ENCODE results near the gene ETS1.

The ETS1 gene

DNA sequence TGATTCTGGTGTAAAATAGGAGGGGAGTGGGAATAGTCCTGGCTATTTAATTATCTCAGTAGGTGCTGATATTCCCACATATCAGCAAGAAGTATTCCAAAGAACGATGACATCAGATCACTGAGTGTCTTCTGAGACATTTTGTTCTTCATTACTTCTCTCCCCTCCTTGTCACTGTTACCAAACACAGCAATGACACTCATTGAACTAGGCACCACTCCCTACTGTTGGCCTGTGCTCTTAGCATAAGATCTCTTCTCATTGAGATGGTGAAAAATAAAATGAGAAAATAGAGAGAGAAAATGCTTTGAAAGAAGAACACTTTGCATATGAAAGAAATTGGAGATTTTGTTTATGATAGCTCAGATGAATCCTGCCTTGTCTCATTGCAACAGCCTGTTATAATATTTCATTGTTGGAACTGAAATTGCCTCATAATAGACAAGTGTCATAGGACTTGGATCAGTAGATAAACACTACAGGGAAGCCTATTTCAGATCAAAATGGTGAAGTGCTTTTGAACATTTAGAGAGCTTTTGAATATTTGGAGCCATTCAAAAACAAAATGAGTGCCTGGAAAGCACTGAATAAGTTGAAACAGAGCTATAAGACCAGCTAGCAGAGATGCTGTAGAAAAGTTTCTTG is 11.3 kb upstream of the ETS1 start:
- no peak overlapping the region for H3K27ac ChIP-seq (replicated peaks)
- H3K27me3 ChIP-seq (ENCODE audit: insufficient read depth, poor library complexity, severe bottlenecking) = no peaks in the 10 kb centered on the region
- DNase-seq (ENCODE audit: low read depth in 1 of 2, low spot score in 1 of 2) = no peak
- no peak overlapping the region for H3K4me3 ChIP-seq (replicated peaks; ENCODE audit: insufficient read depth, low read length)
- TF ChIP-seq GABPA (IDR thresholded peaks at IDR 0.05; ENCODE audit: low read depth) = no peak
- TF ChIP-seq, protein P1, sequence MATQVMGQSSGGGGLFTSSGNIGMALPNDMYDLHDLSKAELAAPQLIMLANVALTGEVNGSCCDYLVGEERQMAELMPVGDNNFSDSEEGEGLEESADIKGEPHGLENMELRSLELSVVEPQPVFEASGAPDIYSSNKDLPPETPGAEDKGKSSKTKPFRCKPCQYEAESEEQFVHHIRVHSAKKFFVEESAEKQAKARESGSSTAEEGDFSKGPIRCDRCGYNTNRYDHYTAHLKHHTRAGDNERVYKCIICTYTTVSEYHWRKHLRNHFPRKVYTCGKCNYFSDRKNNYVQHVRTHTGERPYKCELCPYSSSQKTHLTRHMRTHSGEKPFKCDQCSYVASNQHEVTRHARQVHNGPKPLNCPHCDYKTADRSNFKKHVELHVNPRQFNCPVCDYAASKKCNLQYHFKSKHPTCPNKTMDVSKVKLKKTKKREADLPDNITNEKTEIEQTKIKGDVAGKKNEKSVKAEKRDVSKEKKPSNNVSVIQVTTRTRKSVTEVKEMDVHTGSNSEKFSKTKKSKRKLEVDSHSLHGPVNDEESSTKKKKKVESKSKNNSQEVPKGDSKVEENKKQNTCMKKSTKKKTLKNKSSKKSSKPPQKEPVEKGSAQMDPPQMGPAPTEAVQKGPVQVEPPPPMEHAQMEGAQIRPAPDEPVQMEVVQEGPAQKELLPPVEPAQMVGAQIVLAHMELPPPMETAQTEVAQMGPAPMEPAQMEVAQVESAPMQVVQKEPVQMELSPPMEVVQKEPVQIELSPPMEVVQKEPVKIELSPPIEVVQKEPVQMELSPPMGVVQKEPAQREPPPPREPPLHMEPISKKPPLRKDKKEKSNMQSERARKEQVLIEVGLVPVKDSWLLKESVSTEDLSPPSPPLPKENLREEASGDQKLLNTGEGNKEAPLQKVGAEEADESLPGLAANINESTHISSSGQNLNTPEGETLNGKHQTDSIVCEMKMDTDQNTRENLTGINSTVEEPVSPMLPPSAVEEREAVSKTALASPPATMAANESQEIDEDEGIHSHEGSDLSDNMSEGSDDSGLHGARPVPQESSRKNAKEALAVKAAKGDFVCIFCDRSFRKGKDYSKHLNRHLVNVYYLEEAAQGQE (IDR thresholded peaks at IDR 0.05; ENCODE audit: insufficient replicate concordance, low read depth) = no peak
- TF ChIP-seq SPI1 (IDR thresholded peaks at IDR 0.05; ENCODE audit: borderline replicate concordance, low read depth) = no peak
- TF ChIP-seq, protein P2, sequence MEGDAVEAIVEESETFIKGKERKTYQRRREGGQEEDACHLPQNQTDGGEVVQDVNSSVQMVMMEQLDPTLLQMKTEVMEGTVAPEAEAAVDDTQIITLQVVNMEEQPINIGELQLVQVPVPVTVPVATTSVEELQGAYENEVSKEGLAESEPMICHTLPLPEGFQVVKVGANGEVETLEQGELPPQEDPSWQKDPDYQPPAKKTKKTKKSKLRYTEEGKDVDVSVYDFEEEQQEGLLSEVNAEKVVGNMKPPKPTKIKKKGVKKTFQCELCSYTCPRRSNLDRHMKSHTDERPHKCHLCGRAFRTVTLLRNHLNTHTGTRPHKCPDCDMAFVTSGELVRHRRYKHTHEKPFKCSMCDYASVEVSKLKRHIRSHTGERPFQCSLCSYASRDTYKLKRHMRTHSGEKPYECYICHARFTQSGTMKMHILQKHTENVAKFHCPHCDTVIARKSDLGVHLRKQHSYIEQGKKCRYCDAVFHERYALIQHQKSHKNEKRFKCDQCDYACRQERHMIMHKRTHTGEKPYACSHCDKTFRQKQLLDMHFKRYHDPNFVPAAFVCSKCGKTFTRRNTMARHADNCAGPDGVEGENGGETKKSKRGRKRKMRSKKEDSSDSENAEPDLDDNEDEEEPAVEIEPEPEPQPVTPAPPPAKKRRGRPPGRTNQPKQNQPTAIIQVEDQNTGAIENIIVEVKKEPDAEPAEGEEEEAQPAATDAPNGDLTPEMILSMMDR (IDR thresholded peaks at IDR 0.05; ENCODE audit: insufficient read depth, low read length) = no peak
- no peak for TF ChIP-seq POLR2AphosphoS5 (IDR thresholded peaks at IDR 0.05; ENCODE audit: low read depth)

DNA sequence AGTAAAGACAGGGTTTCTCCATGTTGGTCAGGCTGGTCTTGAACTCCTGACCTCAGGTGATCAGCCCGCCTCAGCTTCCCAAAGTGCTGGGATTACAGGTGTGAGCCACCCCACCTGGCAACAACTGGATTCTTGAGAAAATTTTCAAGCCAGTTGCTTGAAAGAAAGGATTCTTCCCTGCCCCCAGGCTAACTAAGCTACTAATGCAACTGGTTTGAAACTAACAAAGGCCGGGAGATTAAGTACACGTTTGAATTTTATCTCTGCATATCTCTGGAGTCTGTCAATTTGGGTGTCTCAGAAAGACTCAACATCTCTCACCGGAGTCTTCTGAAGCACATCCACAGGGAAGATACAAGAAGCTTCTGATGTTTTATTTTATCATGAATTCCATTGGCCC is 10.7 kb upstream of the ETS1 start:
- H3K4me3 ChIP-seq (replicated peaks; ENCODE audit: insufficient read depth, low read length) = no peak overlapping the region
- no peak for DNase-seq (ENCODE audit: low read depth in 1 of 2, low spot score in 1 of 2)
- TF ChIP-seq SPI1 (IDR thresholded peaks at IDR 0.05; ENCODE audit: borderline replicate concordance, low read depth) = no peak
- TF ChIP-seq GABPA (IDR thresholded peaks at IDR 0.05; ENCODE audit: low read depth) = no peak
- TF ChIP-seq, protein P2 (IDR thresholded peaks at IDR 0.05; ENCODE audit: insufficient read depth, low read length) = no peak
- TF ChIP-seq, protein P1 (IDR thresholded peaks at IDR 0.05; ENCODE audit: insufficient replicate concordance, low read depth) = no peak
- no peak for TF ChIP-seq POLR2AphosphoS5 (IDR thresholded peaks at IDR 0.05; ENCODE audit: low read depth)
- no peaks in the 10 kb centered on the region for H3K27me3 ChIP-seq (ENCODE audit: insufficient read depth, poor library complexity, severe bottlenecking)
- no peak overlapping the region for H3K27ac ChIP-seq (replicated peaks)

DNA sequence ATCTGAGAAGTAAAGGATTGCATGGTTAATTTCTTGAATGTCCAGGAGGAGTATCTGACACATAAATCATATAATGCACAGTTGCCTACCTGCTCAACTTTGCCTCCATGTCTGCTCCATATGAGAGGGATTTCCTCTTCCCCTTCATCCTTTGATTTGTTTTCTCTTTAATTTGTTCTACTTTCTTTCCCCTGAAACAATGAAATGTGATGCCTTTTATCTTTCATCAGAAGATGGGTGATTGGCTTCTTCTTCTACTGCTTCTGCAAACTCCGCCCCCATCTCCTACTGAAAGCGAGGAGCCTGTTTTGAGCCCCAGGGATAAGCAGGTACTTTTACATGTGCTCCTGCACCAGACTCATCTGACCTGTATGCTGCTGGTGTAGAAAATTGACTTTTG is 9.9 kb upstream of the ETS1 start:
- TF ChIP-seq SPI1 (IDR thresholded peaks at IDR 0.05; ENCODE audit: borderline replicate concordance, low read depth) (no peak), POLR2AphosphoS5 (IDR thresholded peaks at IDR 0.05; ENCODE audit: low read depth) (no peak), GABPA (IDR thresholded peaks at IDR 0.05; ENCODE audit: low read depth) (no peak)
- TF ChIP-seq, protein P2 (IDR thresholded peaks at IDR 0.05; ENCODE audit: insufficient read depth, low read length) = no peak
- TF ChIP-seq, protein P1 (IDR thresholded peaks at IDR 0.05; ENCODE audit: insufficient replicate concordance, low read depth) = no peak
- no peak overlapping the region for H3K27ac ChIP-seq (replicated peaks)
- H3K27me3 ChIP-seq (ENCODE audit: insufficient read depth, poor library complexity, severe bottlenecking) = no peaks in the 10 kb centered on the region

More for the DNA sequence above, 9.9 kb upstream of the ETS1 start:
- no peak overlapping the region for H3K4me3 ChIP-seq (replicated peaks; ENCODE audit: insufficient read depth, low read length)
- no peak for DNase-seq (ENCODE audit: low read depth in 1 of 2, low spot score in 1 of 2)

All from HL-60 (cell line).